CD14-positive monocyte (primary cell): ENCODE measurements around the gene EPGN. TPM values are rescaled to one million over a fixed set of nuclear protein-coding genes. Genes with fewer than 3 reads are reported as not detected.

ENCODE experiments used
- DNase-seq, 3 donors: peaks; one replicate each; pipeline ENCODE4 v3.0.0-alpha.2; 2011 to 2022
- H2AFZ ChIP-seq: 2 replicates; pipeline ENCODE4 v1.6.0; 2012; ENCODE audit warnings: mild to moderate bottlenecking, low read depth, low read length, inconsistent platforms; ENCODE audit not compliant: insufficient read depth, poor library complexity, severe bottlenecking
- H3K27ac ChIP-seq, 2 donors: 1 replicate in 1 of 2; 2 replicates in 1 of 2; pipeline ENCODE4 v1.5.1; 2012 to 2013; ENCODE audit warnings: low read length in 2 of 2, control low read depth in 1 of 2, inconsistent platforms in 1 of 2, low read depth in 1 of 2, mild to moderate bottlenecking in 1 of 2
- H3K27me3 ChIP-seq, 2 donors: one replicate each; pipeline versions ENCODE4 v1.6.0 to v1.6.1; 2011 to 2013; ENCODE audit warnings: low read length in 2 of 2; ENCODE audit not compliant: control insufficient read depth in 2 of 2, insufficient read depth in 2 of 2
- H3K36me3 ChIP-seq, 2 donors: replicated peaks in 1 of 2; 1 replicate in 1 of 2; 2 replicates in 1 of 2; pipeline versions ENCODE4 v1.5.1 to v1.6.1; 2012 to 2013; ENCODE audit warnings: low read length in 2 of 2, control low read depth in 1 of 2, inconsistent platforms in 1 of 2, mild to moderate bottlenecking in 1 of 2; ENCODE audit not compliant: insufficient read depth in 2 of 2, control insufficient read depth in 1 of 2
- H3K4me1 ChIP-seq, 2 donors: 1 replicate in 1 of 2; 2 replicates in 1 of 2; pipeline versions ENCODE4 v1.5.1 to v1.6.1; 2012 to 2013; ENCODE audit warnings: low read length in 2 of 2, control low read depth in 1 of 2, inconsistent platforms in 1 of 2, mild to moderate bottlenecking in 1 of 2, moderate library complexity in 1 of 2; ENCODE audit not compliant: insufficient read depth in 2 of 2, control insufficient read depth in 1 of 2
- H3K4me2 ChIP-seq: replicated peaks from 2 replicates; pipeline ENCODE3; 2012; ENCODE audit warnings: low read length, moderate library complexity, mild to moderate bottlenecking; ENCODE audit not compliant: poor library complexity, severe bottlenecking; ENCODE audit errors: extremely low read depth
- H3K4me3 ChIP-seq, 3 experiments: fragments of 200-600 bp in 1 of 3; sonication (generic) in 1 of 3; replicated peaks in 1 of 3; 1 replicate in 2 of 3; 2 replicates in 1 of 3; pipeline ENCODE4 v1.5.1; 2011 to 2013; ENCODE audit warnings: low read length in 3 of 3, mild to moderate bottlenecking in 3 of 3, control low read depth in 2 of 3, low read depth in 2 of 3, inconsistent platforms in 1 of 3, moderate library complexity in 1 of 3
- H3K79me2 ChIP-seq: 2 replicates; pipeline ENCODE4 v1.6.0; 2012; ENCODE audit warnings: mild to moderate bottlenecking, control low read depth, inconsistent platforms, low read length, moderate library complexity; ENCODE audit not compliant: insufficient read depth
- H3K9ac ChIP-seq: 2 replicates; pipeline ENCODE4 v1.6.0; 2017; ENCODE audit warnings: low read length, mild to moderate bottlenecking; ENCODE audit not compliant: insufficient read depth, poor library complexity, severe bottlenecking
- H3K9me3 ChIP-seq, 2 donors: replicated peaks in 1 of 2; 1 replicate in 1 of 2; 2 replicates in 1 of 2; pipeline versions ENCODE4 v1.5.1 to v1.6.1; 2012 to 2013; ENCODE audit warnings: low read length in 2 of 2, control low read depth in 1 of 2; ENCODE audit not compliant: control insufficient read depth in 1 of 2, insufficient read depth in 1 of 2
- H4K20me1 ChIP-seq: 2 replicates; pipeline ENCODE4 v1.6.0; 2012; ENCODE audit warnings: mild to moderate bottlenecking, low read length, control low read depth, moderate library complexity; ENCODE audit not compliant: insufficient read depth
- H3K27ac Mint-ChIP-seq, 7 donors: one replicate each; pipeline ENCODE4 v1.8.0; 2020; ENCODE audit warnings: mild to moderate bottlenecking in 7 of 7, mixed read lengths in 7 of 7, moderate library complexity in 6 of 7, inconsistent platforms in 2 of 7
- H3K27me3 Mint-ChIP-seq, 3 donors: one replicate each; pipeline ENCODE4 v1.8.0; 2021 to 2022; ENCODE audit warnings: low read depth in 3 of 3, mild to moderate bottlenecking in 3 of 3, mixed read lengths in 3 of 3, moderate library complexity in 3 of 3, inconsistent platforms in 1 of 3
- H3K36me3 Mint-ChIP-seq, 2 donors: one replicate each; pipeline ENCODE4 v1.8.0; 2020; ENCODE audit warnings: mixed read lengths in 2 of 2, inconsistent platforms in 1 of 2, mild to moderate bottlenecking in 1 of 2
- H3K4me1 Mint-ChIP-seq: one replicate; pipeline ENCODE4 v1.8.0; 2020; ENCODE audit warnings: mild to moderate bottlenecking, mixed read lengths
- H3K4me3 Mint-ChIP-seq, 2 donors: one replicate each; pipeline ENCODE4 v1.8.0; 2020; ENCODE audit warnings: mild to moderate bottlenecking in 2 of 2, mixed read lengths in 2 of 2, moderate library complexity in 1 of 2
- H3K9me3 Mint-ChIP-seq, 7 donors: one replicate each; pipeline ENCODE4 v1.8.0; 2020 to 2022; ENCODE audit warnings: mixed read lengths in 7 of 7, mild to moderate bottlenecking in 6 of 7, moderate library complexity in 6 of 7, inconsistent platforms in 2 of 7
- WGBS: methylation state at CpG from one replicate; pipeline ENCODE4 v1.1.5; 2013; ENCODE audit warnings: missing lambda C conversion rate; ENCODE audit not compliant: insufficient coverage; 5-methylcytosine and 5-hydroxymethylcytosine counted together
- intact Hi-C, 2 donors: fragments of 100-400 bp; cut with micrococcal nuclease; formaldehyde crosslinking; loops; one replicate each; pipeline versions ENCODE4 v1.15.0 to v1.15.1; 2023
- polyA plus RNA-seq, 3 donors: library from polyadenylated mRNA; depleted of rRNA in 1 of 3; unstranded in 2 of 3; stranded (reverse) in 1 of 3; fragments of 300-500 nt in 2 of 3; fragments of >200 nt in 1 of 3; fragmentation: Illumina TruSeq in 2 of 3; gene quantifications; 1 replicate in 2 of 3; 2 replicates in 1 of 3; pipeline ENCODE4 v1.2.3, GENCODE V29; 2012 to 2021
- TF ChIP-seq, protein P1 (sequence below): fragments of 200-600 bp; IDR thresholded peaks from one replicate; pipeline ENCODE4 v1.8.0; 2022; ENCODE audit warnings: antibody characterized with exemption, mild to moderate bottlenecking

The EPGN gene
- polyA plus RNA-seq, 3 donors, result not detected

GRCh38 chr4:74294681-74295080 is 13.6 kb upstream of the EPGN start:
- no peaks in the 10 kb centered on the region for H3K36me3 ChIP-seq
- no peak overlapping the region for H3K27ac ChIP-seq
- H3K9ac ChIP-seq, result no peak overlapping the region
- H3K27ac Mint-ChIP-seq, result no peak overlapping the region
- no peaks in the 10 kb centered on the region for H4K20me1 ChIP-seq
- no peak for DNase-seq
- H3K4me1 ChIP-seq, result no peaks in the 10 kb centered on the region
- H3K9me3 Mint-ChIP-seq, result no peaks in the 10 kb centered on the region
- H3K4me2 ChIP-seq, result no peak overlapping the region
- no peaks in the 10 kb centered on the region for H3K4me1 Mint-ChIP-seq
- no peak overlapping the region for H3K4me3 ChIP-seq
- H3K27me3 ChIP-seq, result no peaks in the 10 kb centered on the region
- H3K4me3 Mint-ChIP-seq, result no peak overlapping the region
- intact Hi-C loops, result no loop called here
- H2AFZ ChIP-seq, result no peak overlapping the region
- H3K36me3 Mint-ChIP-seq, result peaks cover 0 to 2% of the 10 kb centered on the region in 2 donors
- TF ChIP-seq, protein P1, sequence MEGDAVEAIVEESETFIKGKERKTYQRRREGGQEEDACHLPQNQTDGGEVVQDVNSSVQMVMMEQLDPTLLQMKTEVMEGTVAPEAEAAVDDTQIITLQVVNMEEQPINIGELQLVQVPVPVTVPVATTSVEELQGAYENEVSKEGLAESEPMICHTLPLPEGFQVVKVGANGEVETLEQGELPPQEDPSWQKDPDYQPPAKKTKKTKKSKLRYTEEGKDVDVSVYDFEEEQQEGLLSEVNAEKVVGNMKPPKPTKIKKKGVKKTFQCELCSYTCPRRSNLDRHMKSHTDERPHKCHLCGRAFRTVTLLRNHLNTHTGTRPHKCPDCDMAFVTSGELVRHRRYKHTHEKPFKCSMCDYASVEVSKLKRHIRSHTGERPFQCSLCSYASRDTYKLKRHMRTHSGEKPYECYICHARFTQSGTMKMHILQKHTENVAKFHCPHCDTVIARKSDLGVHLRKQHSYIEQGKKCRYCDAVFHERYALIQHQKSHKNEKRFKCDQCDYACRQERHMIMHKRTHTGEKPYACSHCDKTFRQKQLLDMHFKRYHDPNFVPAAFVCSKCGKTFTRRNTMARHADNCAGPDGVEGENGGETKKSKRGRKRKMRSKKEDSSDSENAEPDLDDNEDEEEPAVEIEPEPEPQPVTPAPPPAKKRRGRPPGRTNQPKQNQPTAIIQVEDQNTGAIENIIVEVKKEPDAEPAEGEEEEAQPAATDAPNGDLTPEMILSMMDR, result no peak
- WGBS, result no CpG with 5 or more reads among the region's 1 CpG
- H3K27me3 Mint-ChIP-seq, result no peaks in the 10 kb centered on the region
- H3K79me2 ChIP-seq, result no peaks in the 10 kb centered on the region
- no peaks in the 10 kb centered on the region for H3K9me3 ChIP-seq

- no peaks in the 10 kb centered on the region for H4K20me1 ChIP-seq
- intact Hi-C loops, result no loop called here
- H3K4me2 ChIP-seq, result no peak overlapping the region
- Mint-ChIP-seq H3K27me3 (no peaks in the 10 kb centered on the region), H3K4me1 (no peaks in the 10 kb centered on the region), H3K4me3 (no peak overlapping the region), H3K36me3 (peaks cover 0 to 2% of the 10 kb centered on the region in 2 donors), H3K27ac (no peak overlapping the region), H3K9me3 (no peaks in the 10 kb centered on the region)
- H3K9me3 ChIP-seq, result no peaks in the 10 kb centered on the region
- no peak overlapping the region for H2AFZ ChIP-seq
- no peaks in the 10 kb centered on the region for H3K36me3 ChIP-seq
- DNase-seq, result no peak
- H3K27me3 ChIP-seq, result no peaks in the 10 kb centered on the region
- H3K4me3 ChIP-seq, result no peak overlapping the region
- no peaks in the 10 kb centered on the region for H3K4me1 ChIP-seq
- WGBS, result no CpG with 5 or more reads among the region's 1 CpG
- no peaks in the 10 kb centered on the region for H3K79me2 ChIP-seq
- no peak overlapping the region for H3K27ac ChIP-seq
- TF ChIP-seq, protein P1, result no peak
- no peak overlapping the region for H3K9ac ChIP-seq
These were observed 10.7 kb upstream of the EPGN start for GRCh38 chr4:74297539-74297938.
